Fibroblast of skin of left biceps (primary cell): ENCODE data around the gene VEZT.
"Not testable (repeated sequence)": the region's sequence is repeated elsewhere in the genome, so short reads cannot be mapped to it uniquely, and the experiment has no call there.

Experiments
- DNase-seq, 2 experiments: peaks; one replicate each; pipeline ENCODE4 v3.0.0-alpha.2; 2013; ENCODE audit warnings: low read depth in 2 of 2

VEZT gene

DNA sequence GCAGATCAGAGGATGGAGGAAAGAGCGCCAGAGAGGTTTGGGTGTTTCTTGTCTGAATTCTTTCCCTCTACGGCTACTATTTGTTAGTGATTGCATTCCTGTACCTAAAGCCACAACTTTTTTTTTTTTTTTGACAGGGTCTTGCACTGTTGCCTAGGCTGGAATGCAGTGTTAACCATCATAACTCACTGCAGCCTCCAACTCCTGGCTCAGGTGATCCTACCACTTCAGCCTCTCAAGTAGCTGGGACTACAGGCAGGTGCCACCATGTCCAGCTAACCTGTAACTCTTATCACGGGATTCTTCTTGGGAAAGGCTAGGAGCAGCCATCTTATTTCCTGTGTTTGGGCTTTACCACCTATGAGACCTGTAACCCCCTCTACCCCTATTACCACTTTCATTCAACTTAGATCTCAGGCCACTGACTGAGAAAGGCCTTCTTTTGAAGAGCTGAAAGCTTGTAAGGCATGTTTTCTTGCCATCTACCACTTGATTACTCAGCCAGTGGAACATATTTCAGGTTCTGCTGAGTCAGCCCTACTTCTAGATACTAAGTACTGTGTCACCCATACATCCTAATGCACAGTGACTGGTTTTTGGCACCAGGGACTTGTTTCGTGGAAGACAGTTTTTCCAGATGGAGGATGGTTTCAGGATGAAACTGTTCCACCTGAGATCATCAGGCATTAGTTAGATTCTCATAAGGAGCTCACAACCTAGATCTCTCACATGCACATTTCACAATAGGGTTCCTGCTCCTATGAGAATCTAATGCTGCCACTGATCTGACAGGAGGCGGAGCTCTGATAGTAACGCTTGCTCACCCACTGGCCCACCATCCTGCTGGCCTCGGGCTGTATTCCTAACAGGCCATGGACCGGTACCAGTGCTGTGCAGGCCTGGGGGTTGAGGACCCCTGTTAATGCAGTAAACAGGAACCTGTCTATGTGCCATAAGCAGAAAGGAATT lies 6.9 kb downstream of the VEZT start:
- peak; percentile 33 to 34 for DNase-seq

DNA sequence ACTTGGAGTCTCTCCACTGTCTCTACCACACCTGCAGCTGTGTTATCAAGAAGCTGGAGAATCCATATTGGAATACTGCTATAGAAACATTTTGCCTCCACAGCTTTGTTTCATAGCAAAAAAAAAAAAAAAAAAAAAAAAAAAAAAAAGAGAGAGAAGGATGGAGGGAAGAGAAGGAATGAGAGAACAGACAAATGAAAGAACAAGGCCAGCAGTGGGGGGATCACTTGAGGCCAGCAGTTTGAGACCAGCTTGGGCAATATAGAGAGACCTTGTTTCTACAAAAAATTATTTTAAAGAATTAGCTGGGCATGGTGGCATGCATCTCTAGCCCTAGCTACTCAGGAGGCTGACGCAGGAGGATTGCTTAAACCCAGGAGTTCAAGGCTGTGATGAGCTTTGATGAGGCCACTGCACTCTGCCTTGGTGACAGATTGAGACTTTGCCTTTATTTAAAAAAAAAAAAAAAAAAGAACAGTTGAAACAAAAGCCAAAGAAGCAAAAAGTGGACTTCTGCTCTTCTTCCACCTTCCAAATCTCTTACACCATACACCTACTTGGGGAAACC lies 8.1 kb downstream of the VEZT start:
- no peak for DNase-seq

DNA sequence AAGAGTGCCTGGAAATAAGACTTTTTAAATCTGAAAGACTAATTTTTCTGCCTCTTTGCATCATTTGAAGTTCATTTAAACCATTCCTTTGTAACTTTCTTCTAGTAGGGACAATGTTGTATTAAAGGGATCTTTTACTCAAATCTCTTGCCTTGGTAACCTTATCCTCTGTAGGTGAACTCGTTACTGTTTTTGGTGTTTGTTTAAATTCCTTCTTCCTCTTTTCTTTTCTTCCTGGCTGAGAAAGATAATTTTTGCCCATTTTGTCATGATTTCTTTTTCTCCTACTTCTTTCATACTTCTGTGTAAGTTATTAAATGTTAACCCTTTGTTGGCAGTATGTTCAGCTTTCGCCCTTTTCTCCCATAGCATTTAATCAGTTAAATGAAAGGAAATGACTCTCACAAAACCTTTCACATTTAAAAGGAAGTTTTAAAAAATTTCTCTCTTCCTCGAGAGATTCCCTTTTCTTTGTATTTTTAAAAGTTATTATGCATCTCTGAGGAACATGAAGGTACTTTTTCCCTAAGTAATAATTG lies 10.3 kb downstream of the VEZT start:
- DNase-seq: no peak

DNA sequence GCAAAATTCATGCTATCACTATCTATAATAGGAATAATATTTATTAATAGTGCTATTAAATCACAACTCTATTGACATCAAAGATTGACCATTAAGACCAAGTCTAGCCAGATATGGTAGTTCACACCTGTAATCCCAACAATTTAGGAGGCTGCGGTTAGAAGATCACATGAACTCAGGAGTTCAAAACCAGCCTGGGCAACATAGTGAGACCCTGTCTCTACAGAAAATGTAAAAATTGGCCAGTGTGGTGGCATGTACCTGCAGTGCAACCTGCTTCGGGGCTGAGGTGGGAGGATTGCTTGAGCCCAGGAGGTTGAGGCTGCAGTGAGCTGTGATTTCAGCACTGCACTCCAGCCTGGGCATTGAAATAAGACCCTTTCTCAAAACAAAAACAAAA lies 11.0 kb downstream of the VEZT start:
- DNase-seq: no peak

DNA sequence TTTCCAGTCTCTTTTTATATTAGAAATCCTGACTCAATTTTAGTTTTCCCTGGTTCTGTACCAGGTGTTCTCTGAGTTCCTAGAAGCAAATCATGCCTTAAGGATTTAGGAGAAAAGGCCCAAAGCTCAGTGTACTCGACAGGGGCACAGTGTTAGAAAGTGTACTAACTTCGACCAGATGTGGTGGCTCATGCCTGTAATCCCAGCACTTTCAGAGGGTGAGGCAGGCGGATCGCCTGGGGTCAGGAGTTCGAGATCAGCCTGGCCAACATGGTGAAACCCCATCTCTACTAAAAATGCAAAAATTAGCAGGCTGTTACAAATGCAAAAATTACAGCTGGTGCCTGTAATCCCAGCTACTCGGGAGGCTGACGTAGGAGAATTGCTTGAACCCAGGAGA lies 12.0 kb downstream of the VEZT start:
- no peak for DNase-seq

DNA sequence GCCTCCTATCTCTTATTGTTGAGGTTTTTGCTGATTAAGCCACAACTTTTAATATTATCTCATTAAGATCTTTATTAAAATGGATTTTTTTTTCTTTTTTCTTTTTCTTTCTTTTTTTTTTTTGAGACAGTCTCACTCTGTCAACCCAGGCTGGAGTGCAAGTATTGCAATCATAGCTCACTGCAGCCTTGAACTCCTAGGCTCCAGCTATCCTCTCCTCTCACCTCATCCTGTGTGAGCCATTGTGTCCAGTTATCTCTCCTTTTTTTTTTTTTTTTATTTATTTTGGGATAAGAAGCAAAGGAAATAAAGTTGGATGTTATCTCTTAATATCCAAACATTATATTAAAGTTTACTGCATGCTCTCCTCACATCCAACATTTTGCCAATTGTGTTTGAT lies 12.7 kb downstream of the VEZT start:
- DNase-seq: no peak

DNA sequence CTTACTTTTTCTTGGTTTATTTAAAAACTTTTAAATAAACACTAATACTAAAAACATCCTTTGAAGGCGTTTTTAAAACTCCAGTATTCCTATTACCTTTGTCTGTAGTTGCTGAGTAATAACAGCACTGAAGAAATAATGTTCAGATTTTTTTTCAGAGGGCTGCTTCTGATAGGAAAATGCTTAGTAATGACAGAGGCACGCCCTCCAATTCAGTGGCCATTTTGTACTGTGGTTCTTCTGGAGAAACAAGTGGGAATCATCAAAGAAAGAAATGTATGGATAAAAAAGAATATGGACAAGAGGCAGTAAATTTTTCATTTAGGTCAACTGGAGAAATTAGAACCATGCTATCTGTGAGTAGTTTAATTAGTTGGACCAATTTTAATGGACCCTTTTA lies 13.6 kb downstream of the VEZT start:
- DNase-seq: no peak

DNA sequence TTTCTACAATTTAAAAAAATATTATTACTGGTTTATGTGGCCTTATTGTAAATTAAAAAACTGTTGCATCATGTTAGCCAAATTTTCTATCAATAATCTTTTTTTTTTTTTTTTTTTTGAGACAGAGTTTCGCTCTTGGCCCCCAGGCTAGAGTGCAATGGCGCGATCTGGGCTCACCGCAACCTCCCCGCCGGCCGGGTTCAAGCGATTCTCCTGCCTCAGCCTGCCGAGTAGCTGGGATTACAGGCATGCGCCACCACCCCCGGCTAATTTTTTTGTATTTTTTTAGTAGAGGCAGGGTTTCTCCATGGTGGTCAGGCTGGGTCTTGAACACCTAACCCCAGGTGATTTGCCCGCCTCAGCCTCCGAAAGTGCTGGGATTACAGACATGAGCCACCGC lies 16.6 kb downstream of the VEZT start:
- not testable (repeated sequence) for DNase-seq

DNA sequence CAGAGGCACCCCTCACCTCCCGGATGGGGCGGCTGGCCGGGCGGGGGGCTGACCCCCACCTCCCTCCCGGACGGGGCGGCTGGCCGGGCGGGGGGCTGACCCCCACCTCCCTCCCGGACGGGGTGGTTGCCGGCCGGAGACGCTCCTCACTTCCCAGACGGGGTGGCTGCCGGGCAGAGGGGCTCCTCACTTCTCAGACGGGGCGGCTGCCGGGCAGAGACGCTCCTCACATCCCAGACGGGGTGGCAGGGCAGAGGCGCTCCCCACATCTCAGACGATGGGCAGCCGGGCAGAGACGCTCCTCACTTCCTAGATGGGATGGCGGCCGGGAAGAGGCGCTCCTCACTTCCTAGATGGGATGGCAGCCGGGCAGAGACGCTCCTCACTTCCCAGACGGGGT lies 18.0 kb downstream of the VEZT start:
- DNase-seq: not testable (repeated sequence)

DNA sequence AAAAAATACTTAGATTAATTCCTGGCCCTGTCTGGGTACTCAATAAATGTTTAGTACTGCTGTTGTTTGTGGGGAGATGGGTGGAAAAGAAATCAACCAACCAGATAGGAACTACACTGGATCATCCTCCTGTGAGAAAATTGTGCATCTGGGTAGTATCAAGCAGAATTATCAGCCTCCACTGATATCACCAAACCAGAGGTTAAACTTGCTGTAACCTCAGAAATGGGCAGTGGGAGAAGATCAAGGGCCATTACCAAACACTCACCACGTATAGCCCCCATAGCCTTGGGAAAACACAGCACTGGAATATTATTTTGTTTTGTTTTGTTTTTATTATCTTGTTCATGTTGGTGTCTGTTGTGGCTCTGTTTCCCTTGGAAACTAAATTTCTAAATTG lies 19.7 kb downstream of the VEZT start:
- no peak for DNase-seq

DNA sequence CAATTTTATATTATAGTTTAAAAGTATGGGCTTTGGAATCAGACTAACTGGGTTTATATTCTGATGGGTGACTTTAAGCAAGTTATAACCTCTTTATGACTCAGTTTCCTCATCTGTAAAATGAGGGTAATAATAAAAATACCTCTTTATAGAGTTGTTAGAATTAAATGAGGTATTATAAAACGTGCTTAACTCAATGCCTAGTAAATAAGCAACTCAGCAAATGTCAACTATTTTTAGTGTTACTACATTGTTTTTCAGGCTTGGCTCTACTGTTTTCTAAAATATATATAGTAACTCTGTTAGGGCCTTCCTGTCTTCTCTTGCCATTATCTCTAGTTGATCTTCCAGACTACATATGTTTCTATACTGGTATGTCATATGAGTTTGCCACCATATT lies 20.5 kb downstream of the VEZT start:
- DNase-seq: no peak

DNA sequence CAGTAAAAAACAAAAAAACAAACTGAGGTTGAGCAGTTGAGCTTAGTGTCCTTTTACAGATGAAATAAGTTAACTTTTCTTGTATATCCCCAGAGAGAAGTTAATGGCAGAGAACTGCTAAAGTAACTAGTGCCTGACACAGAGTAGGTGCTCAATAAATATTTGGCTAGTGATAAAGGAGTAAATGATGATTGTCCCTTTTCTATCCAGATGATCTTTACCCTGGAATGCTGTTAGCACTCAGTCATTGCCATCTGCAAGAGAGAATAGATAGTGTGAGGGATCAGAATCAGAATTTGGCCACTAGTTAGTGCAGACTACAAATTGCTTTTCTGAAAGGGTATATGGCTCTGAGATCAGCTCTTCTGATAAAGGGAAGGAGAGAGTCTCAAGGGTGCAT lies 21.6 kb downstream of the VEZT start:
- no peak for DNase-seq

DNA sequence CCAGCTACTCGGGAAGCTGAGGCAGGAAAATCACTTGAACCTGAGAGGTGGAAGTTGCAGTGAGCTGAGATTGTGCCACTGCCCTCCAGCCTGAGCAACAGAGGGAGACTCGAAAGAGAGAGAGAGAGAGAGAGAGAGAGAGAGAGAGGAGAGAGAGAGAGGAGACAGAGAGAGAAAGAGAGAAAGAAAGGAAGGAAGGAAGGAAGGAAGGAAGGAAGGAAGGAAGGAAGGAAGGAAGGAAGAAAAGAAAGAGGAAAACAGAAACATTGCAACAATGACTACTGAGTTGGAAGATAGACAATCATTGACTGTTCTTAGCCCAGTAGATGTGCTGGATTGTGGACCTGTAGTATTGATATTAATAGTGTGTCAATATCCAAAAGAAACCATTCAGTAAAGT lies 22.2 kb downstream of the VEZT start:
- not testable (repeated sequence) for DNase-seq

DNA sequence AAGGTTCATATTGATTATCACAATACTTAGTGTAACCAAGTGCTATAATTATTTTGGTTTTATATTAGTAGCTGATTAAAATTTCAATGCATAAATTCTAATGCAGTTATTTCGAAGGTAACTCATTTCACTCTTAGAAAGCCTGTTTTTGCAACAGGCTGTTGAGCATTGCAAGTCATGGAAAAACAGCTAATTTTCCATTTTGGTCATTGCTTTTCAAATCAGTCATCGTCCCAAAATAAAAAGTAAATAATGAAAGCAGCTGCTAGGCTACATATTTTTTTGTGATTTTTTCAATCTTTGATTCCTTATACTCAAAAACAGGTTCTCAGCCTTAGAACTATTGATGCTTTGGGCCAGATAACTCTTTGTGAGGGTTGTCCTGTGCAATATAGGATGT lies 22.9 kb downstream of the VEZT start:
- no peak for DNase-seq

DNA sequence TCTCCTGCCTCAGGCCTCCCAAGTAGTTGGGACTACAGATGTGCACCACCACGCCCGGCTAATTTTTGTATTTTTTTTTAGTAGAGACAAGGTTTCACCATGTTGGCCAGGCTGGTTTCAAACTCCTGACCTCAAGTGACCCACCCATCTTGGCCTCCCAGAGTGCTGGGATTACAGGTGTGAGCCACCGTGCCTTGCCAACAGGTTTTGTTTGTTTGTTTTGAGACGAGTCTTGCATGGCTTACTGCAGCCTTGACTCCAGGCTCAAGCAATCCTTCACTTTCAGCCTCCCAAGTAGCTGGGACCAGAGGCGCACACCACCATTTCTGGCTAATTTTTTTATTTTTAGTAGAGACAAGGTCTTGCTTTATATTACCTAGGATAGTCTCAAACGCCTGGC lies 23.5 kb downstream of the VEZT start:
- not testable (repeated sequence) for DNase-seq

DNA sequence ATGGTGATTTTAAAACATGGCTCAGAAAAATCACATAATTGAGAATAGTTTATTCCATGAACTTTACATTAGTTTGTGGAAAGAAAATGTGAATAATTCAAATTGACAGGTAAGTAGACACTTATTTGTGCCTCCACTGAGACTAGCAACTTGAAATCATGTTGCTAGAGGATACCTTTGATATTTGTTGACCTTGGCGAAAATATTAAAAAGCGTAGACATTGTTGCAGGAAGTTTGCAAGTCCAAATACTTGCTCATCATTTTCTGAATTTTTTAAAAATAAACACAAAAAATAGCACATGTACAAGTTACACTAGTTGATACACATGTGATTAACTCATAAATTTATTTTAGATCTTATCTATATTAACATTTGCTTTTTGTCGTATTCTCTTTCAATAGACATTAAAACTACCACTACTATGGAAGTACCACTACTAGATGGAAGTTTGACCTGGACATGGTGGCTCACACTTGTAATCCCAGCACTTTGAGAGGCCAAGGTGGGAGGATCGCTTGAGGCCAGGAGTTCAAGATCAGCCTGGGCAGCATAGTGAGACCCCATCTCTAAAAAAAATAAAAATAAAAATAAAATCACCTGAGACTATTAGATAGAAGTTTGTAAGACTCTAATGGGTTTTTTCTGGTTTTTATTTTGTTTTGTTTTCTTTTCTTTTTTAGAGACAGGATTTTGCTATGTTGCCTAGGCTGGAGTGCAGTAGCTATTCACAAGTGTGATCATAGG lies 24.3 kb downstream of the VEZT start:
- no peak for DNase-seq

DNA sequence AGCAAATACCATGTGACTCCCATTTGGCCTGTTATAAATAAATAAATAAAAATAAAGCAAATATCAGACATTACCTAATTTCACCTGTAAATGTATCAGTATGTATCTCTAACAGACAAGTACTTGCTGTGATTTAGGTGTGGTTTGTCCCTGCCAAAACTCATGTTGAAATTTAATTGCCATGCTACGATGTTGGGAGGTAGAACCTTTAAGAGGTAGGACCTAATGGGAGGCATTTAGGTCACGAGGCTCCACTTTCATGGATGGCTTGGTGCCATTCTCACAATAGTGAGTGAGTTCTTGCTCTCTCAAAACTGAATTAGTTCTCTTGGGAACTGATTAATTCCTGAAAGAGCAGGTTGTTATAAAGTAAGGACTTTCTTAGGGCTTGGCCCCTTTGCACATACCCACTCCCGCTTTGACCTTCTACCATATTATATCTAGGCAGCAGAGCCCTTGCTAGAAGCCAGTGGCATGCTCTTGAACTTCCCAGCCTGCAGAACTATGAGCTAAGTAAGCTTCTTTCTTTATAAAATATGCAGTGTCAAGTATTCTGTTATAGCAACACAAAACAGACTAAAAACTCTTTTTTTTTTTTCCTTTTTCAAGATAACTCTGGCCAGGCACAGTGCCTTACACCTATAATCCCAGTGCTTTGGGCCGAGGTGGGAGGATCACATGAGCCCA lies 26.0 kb downstream of the VEZT start:
- no peak for DNase-seq

DNA sequence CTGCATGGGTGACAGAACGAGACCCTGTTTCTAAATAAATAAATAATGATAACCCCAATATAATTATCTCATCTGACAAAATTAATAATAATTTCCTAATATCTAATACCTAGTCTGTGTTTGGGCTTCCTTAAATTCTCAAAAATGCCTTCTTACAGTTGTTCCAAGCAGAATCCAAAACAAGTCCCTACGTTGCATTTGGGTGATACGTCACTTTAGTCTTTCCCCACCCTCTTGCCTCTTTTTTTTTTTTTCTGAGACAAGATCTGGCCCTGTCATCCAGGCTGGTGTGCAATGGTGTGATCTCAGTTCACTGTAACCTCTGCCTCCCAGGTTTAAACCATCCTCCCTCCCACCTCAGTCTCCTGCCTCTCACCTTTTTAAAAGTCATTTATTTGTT lies 26.7 kb downstream of the VEZT start:
- DNase-seq: no peak

DNA sequence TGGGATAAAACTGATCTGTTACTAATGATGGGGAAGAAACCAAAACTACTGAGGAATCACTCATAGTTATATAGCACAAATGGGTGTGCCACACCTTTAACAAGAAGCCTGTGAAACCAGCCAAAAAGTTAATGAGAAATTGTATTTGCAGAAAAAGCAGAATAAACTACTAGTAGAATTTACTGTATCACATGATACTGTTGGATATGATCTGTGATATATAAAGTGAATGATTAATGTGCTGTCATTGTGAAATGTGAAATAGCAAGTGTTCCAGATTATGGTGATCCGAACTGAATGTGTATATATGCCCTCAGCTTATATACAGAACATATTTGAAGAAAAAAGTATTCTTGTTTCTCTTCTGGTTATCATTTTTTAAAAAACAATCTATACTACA lies 30.5 kb downstream of the VEZT start:
- no peak for DNase-seq

DNA sequence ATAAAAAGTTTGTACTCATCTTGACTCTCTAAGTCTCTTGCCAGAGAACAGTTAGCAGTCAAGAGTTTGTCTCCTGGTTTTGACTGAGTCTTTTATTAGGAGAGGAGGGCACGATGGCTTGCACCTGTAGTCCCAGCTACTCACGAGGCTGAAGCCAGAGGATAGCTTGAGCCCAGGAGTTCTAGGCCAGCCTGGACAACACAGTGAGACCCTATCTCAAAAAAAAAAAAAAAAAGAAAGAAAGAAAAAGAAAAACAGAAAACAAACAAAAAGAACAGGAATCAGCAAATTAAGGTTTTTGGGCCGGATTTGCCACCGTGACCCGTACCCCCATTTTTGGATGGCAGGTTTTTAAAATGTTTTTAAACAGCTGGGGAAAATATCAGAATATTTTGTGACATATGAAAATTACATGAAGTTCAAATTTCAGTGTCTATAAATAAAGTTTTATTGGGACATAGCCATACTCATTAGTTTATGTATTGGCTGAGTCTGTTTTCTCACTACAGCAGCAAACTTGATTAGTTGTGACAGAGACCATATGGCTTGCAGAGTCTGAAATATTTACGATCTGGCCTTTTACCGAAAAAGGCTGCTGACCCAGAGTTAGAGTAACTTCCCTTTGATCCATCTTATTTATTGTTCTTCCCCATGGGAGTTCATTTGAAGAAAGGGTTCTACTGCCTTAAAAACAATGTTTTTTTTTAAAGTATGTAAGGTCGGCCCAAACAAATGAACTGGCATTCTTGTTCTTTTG lies 31.2 kb downstream of the VEZT start:
- peak; percentile 30 to 46 for DNase-seq

DNA sequence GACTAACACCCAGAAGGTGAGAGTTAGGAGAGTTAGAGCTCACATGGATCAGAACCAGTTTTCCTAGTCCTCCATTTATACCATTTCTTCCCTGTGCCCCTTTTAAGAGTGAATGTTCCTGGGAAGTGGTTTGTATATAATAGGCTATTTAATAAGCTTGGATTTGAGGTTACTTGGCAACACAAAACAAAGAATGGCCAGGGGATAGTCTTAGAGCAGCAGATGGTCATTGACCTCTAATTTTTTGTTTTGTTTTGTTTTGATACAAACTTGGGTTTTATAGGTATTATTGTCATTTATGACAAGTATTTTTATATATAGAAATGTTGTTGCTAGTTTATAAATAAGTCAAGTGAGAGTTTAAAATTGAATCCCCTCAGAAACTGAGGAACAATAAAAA lies 35.8 kb downstream of the VEZT start:
- no peak for DNase-seq
